Esophagus (tissue), 2 donors: Measurements from ENCODE around the gene MOB4. TPM values are rescaled to one million over a fixed set of nuclear protein-coding genes. Genes with fewer than 3 reads are reported as not detected.
A peak's percentile ranks its signal among the peaks of the same experiment; 100 is the strongest.
"Not testable (repeated sequence)": the region's sequence is repeated elsewhere in the genome, so short reads cannot be mapped to it uniquely, and the experiment has no call there.

Source experiments
- H3K27ac ChIP-seq, 2 donors: one replicate each; pipeline ENCODE4 v1.5.1; 2013; ENCODE audit warnings: low read depth in 2 of 2, mild to moderate bottlenecking in 2 of 2, inconsistent platforms in 1 of 2, low read length in 1 of 2, moderate library complexity in 1 of 2
- H3K27me3 ChIP-seq, 2 donors: one replicate each; pipeline ENCODE4 v1.6.1; 2013; ENCODE audit warnings: low read length in 2 of 2, control low read depth in 1 of 2, mild to moderate bottlenecking in 1 of 2; ENCODE audit not compliant: insufficient read depth in 2 of 2, control insufficient read depth in 1 of 2
- H3K36me3 ChIP-seq, 2 donors: one replicate each; pipeline ENCODE4 v1.6.1; 2013; ENCODE audit warnings: low read length in 1 of 2; ENCODE audit not compliant: control insufficient read depth in 2 of 2, insufficient read depth in 2 of 2
- H3K4me1 ChIP-seq, 2 donors: one replicate each; pipeline ENCODE4 v1.6.1; 2013; ENCODE audit warnings: low read length in 1 of 2; ENCODE audit not compliant: control insufficient read depth in 2 of 2, insufficient read depth in 2 of 2
- H3K4me3 ChIP-seq, 2 donors: one replicate each; pipeline ENCODE4 v1.5.1; 2013; ENCODE audit warnings: low read length in 2 of 2, mild to moderate bottlenecking in 2 of 2, low read depth in 1 of 2, moderate library complexity in 1 of 2
- H3K9me3 ChIP-seq, 2 donors: one replicate each; pipeline ENCODE4 v1.6.1; 2013; ENCODE audit warnings: mild to moderate bottlenecking in 2 of 2, low read depth in 1 of 2, low read length in 1 of 2, moderate library complexity in 1 of 2; ENCODE audit not compliant: control insufficient read depth in 2 of 2, insufficient read depth in 1 of 2
- WGBS, 2 donors: extraction: QIAGEN DNeasy Blood & Tissue Kit; methylation state at CpG; one replicate each; pipeline ENCODE4 v1.1.7; 2013; 5-methylcytosine and 5-hydroxymethylcytosine counted together
- polyA plus RNA-seq, 2 donors: library from polyadenylated mRNA; stranded (reverse); fragments of 200-250 nt; gene quantifications; one replicate each; pipeline ENCODE4 v1.2.3, GENCODE V29; 2013
- donor health status: healthy with polysubstance abuse.
- donor health status: Bipolar disorder and iron deficiency.

MOB4 gene
- polyA plus RNA-seq, result 10 to 100 TPM; 26.4 to 33.2 TPM

GRCh38 chr2:197515739-197516392 lies at the start of gene MOB4:
TSS of gene MOB4 (plus strand) at chr2:197516066. CDS start at chr2:197516087, 21 bp downstream.
- no peaks in the 10 kb centered on the region for H3K4me1 ChIP-seq
- WGBS, 2 donors, result 0% methylated on average over 66 of the region's 66 CpGs
- peak within 1 kb of the TSS; percentile 94 to 97 for H3K27ac ChIP-seq
- H3K4me3 ChIP-seq, result peak within 1 kb of the TSS; percentile 96 to 100
- H3K27me3 ChIP-seq, result no peaks in the 10 kb centered on the region
- H3K36me3 ChIP-seq, result no peaks in the 10 kb centered on the region
- no peaks in the 10 kb centered on the region for H3K9me3 ChIP-seq

GRCh38 chr2:197472166-197472565 lies 43.7 kb upstream of the MOB4 start:
- Histone ChIP-seq H3K36me3 (peaks cover 0 to 11% of the 10 kb centered on the region in 2 donors), H3K27me3 (no peaks in the 10 kb centered on the region), H3K4me3 (no peak overlapping the region), H3K4me1 (no peaks in the 10 kb centered on the region), H3K27ac (no peak overlapping the region), H3K9me3 (no peaks in the 10 kb centered on the region)
- WGBS, 2 donors, result 97 to 99% methylated on average over 5 of the region's 5 CpGs

DNA sequence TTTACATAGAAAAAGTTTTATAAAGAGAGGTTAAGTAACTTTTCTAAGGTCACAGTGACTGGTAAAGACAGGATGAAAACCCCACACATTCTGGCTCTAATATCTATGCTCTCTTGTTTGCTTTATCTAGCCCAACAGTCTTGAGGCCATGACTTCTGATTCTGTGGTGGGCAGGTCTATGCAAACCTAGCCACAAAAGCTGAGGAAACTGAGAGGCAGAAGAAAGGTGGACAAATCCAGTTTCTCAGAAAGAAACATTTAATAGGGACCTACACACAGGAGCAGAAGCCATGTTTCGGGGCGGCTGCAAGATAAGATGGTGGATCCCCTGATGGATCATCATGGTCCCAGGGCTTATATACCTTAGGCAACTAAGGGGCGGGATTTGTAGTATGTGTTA lies 38.1 kb upstream of the MOB4 start:
- no peak overlapping the region for H3K27ac ChIP-seq
- no peak overlapping the region for H3K4me3 ChIP-seq
- H3K27me3 ChIP-seq, result no peaks in the 10 kb centered on the region
- no peaks in the 10 kb centered on the region for H3K9me3 ChIP-seq
- peaks cover 5 to 15% of the 10 kb centered on the region in 2 donors for H3K36me3 ChIP-seq
- WGBS, 2 donors, result 97 to 98% methylated on average over 3 of the region's 3 CpGs
- no peaks in the 10 kb centered on the region for H3K4me1 ChIP-seq

- WGBS, 2 donors, result 89 to 93% methylated on average over 9 of the region's 9 CpGs
- Histone ChIP-seq H3K4me1 (no peaks in the 10 kb centered on the region), H3K27me3 (no peaks in the 10 kb centered on the region), H3K27ac (peak overlapping the region in 1 of 2 donors; percentile 1), H3K9me3 (peaks cover 4 to 5% of the 10 kb centered on the region in 2 donors), H3K4me3 (no peak overlapping the region), H3K36me3 (peaks cover 5 to 13% of the 10 kb centered on the region in 2 donors)
Measured at GRCh38 chr2:197480165-197481036, 35.5 kb upstream of the MOB4 start.

DNA sequence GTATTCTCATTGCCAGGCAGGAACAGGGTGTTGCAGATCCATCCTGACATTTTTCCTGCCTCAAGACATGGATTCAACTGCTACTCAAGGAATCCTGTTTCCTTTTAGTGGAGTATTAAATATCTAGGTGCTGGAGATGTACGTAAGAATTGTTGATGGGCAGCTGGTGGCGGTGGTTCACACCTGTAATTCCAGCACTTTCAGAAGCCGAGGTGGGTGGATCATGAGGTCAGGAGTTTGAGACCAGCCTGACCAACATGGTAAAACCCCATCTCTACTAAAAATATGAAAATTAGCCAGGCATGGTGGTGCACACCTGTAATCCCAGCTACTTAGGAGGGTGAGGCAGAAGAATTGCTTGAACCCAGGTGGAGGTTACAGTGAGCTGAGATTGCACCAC lies 31.6 kb upstream of the MOB4 start:
- peaks cover 5 to 10% of the 10 kb centered on the region in 2 donors for H3K36me3 ChIP-seq
- WGBS, 2 donors, result 92 to 98% methylated on average over 3 of the region's 3 CpGs
- H3K27ac ChIP-seq, H3K4me3 ChIP-seq, H3K4me1 ChIP-seq, H3K27me3 ChIP-seq, H3K9me3 ChIP-seq: not testable (repeated sequence)

- no peak overlapping the region for H3K27ac ChIP-seq
- peaks cover 4 to 5% of the 10 kb centered on the region in 2 donors for H3K9me3 ChIP-seq
- no peaks in the 10 kb centered on the region for H3K27me3 ChIP-seq
- no peaks in the 10 kb centered on the region for H3K4me1 ChIP-seq
- WGBS, 2 donors, result 90 to 95% methylated on average over 2 of the region's 2 CpGs
- H3K36me3 ChIP-seq, result peaks cover 5 to 15% of the 10 kb centered on the region in 2 donors
- H3K4me3 ChIP-seq, result no peak overlapping the region
Measured at GRCh38 chr2:197486175-197486574, 29.7 kb upstream of the MOB4 start.

DNA sequence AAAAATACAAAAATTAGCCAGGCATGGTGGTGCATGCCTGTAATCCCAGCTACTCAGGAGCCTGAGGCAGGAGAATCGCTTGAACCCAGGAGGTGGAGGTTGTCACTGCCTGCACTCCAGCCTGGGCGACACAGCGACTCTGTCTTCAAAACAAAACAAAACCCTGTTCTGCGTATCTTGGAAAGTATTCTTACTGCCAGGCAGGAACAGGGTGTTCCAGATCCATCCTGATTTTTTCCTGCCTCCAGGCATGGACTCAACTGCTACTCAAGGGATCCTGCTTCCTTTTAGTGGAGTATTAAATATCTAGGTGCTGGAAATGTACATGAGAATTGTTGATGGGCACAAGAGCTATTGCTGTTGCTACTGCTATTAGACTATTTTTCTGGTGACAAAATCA lies 28.5 kb upstream of the MOB4 start:
- Histone ChIP-seq H3K4me3 (no peak overlapping the region), H3K9me3 (peaks cover 4 to 5% of the 10 kb centered on the region in 2 donors), H3K4me1 (no peaks in the 10 kb centered on the region), H3K27me3 (no peaks in the 10 kb centered on the region), H3K36me3 (peaks cover 9 to 22% of the 10 kb centered on the region in 2 donors), H3K27ac (no peak overlapping the region)
- 85 to 94% methylated on average over 4 of the region's 4 CpGs for WGBS, 2 donors

- Histone ChIP-seq H3K27ac (no peak overlapping the region), H3K4me1 (no peaks in the 10 kb centered on the region), H3K27me3 (no peaks in the 10 kb centered on the region), H3K9me3 (no peaks in the 10 kb centered on the region), H3K36me3 (peaks cover 9% of the 10 kb centered on the region in 2 donors), H3K4me3 (no peak overlapping the region)
- 86 to 92% methylated on average over 2 of the region's 2 CpGs for WGBS, 2 donors
Measured at GRCh38 chr2:197495433-197496134, 20.3 kb upstream of the MOB4 start.

DNA sequence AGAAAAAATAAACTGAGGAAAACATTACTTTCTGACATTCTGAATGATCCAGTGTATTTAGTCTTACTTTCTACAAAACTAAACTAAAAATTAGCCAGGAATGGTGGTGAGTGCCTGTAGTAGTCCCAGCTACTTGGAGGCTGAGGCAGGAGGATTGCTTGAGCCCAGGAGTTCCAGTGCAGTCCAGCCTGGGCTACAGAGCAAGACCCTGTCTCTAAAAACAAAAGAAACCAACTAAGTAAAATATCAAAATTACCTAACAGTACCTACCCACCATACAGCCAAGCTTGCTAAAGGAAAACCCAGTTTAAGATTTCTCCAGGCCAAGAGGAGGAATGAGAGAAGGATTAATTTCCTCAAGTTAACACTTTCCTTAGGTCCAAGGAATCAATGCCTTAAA lies 19.2 kb upstream of the MOB4 start:
- Histone ChIP-seq H3K27me3 (no peaks in the 10 kb centered on the region), H3K4me3 (no peak overlapping the region), H3K9me3 (no peaks in the 10 kb centered on the region), H3K4me1 (no peaks in the 10 kb centered on the region), H3K27ac (no peak overlapping the region), H3K36me3 (peaks cover 8 to 9% of the 10 kb centered on the region in 2 donors)
